ENCODE results near the gene RAPGEF5. TPM values are rescaled to one million over a fixed set of nuclear protein-coding genes. Genes with fewer than 3 reads are reported as not detected.

RAPGEF5 gene
- total RNA-seq, 4 donors from 2014 or later = 26.5 to 76.6 (median 39.3) TPM

DNA sequence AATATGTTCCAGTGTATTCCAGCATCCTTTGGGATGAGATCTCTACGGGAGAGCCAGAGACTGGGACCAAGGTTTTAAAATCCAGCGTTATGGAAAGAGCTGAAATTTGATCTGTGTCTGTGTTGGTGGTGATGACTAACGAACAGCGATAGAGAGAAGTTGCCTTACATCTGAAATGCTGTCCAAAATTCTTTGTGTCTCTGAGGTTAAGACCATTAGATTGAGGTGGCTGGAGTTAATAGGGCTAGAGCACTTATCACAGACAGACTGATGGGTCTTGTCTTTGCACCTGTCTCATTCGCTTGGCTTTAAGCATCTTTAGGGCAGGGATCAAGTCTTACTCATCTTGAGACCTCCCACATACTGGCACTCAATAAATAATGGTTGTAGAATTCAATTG is 41.0 kb upstream of the RAPGEF5 start:
- WGBS, 2 donors = 67 to 77% methylated on average over 5 of the region's 5 CpGs
- Histone ChIP-seq H3K4me1 (no peaks in the 10 kb centered on the region), H3K27ac (no peak overlapping the region), H3K27me3 (no peaks in the 10 kb centered on the region), H3K9me3 (no peaks in the 10 kb centered on the region), H3K36me3 (no peaks in the 10 kb centered on the region), H3K4me3 (replicated peaks in 1 of 3) (no peak overlapping the region)
- TF ChIP-seq POLR2A (IDR thresholded peaks at IDR 0.05) = no peak
- TF ChIP-seq, protein P1, sequence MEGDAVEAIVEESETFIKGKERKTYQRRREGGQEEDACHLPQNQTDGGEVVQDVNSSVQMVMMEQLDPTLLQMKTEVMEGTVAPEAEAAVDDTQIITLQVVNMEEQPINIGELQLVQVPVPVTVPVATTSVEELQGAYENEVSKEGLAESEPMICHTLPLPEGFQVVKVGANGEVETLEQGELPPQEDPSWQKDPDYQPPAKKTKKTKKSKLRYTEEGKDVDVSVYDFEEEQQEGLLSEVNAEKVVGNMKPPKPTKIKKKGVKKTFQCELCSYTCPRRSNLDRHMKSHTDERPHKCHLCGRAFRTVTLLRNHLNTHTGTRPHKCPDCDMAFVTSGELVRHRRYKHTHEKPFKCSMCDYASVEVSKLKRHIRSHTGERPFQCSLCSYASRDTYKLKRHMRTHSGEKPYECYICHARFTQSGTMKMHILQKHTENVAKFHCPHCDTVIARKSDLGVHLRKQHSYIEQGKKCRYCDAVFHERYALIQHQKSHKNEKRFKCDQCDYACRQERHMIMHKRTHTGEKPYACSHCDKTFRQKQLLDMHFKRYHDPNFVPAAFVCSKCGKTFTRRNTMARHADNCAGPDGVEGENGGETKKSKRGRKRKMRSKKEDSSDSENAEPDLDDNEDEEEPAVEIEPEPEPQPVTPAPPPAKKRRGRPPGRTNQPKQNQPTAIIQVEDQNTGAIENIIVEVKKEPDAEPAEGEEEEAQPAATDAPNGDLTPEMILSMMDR (IDR thresholded peaks at IDR 0.05) = no peak
- intact Hi-C loops (cut with DNase I) = no loop called here
- no peak for DNase-seq

DNA sequence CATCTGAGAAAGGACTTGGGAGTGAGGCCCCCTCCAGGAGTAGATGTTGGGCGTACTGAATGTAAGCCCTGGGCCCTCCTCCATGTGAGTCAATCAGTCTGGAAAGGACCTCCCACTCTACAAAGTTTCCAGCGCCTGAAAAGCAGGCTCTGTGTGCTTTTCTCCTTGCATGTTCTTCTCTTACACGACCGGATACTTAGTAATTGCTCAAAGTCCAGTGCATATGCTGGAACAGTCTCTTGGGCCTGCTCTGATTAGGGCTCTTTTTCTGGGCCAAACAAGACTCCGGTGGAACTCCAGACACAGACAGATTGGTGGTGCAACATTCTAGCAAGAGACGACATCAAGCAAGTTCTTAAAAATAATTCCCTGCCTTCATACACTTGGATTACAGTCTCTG is 38.3 kb upstream of the RAPGEF5 start:
- Histone ChIP-seq H3K4me1 (no peaks in the 10 kb centered on the region), H3K27ac (no peak overlapping the region), H3K4me3 (replicated peaks in 1 of 3) (no peak overlapping the region), H3K27me3 (no peaks in the 10 kb centered on the region), H3K9me3 (no peaks in the 10 kb centered on the region), H3K36me3 (no peaks in the 10 kb centered on the region)
- intact Hi-C loops (cut with DNase I) = no loop called here
- TF ChIP-seq POLR2A (IDR thresholded peaks at IDR 0.05) = no peak
- no peak for DNase-seq
- 65% methylated on average over 6 of the region's 6 CpGs; no CpG with 5 or more reads in 1 of the 2 donors for WGBS, 2 donors

GRCh38 chr7:22394739-22395138 is 37.8 kb upstream of the RAPGEF5 start:
- Histone ChIP-seq H3K9me3 (no peaks in the 10 kb centered on the region), H3K27me3 (no peaks in the 10 kb centered on the region), H3K36me3 (no peaks in the 10 kb centered on the region), H3K27ac (no peak overlapping the region), H3K4me1 (no peaks in the 10 kb centered on the region), H3K4me3 (replicated peaks in 1 of 3) (no peak overlapping the region)
- no peak for DNase-seq
- 84 to 91% methylated on average over 3 of the region's 3 CpGs for WGBS, 2 donors
- intact Hi-C loops (cut with DNase I) = no loop called here
- TF ChIP-seq POLR2A (IDR thresholded peaks at IDR 0.05) = no peak
- TF ChIP-seq, protein P1 (IDR thresholded peaks at IDR 0.05) = no peak

- Histone ChIP-seq H3K36me3 (no peaks in the 10 kb centered on the region), H3K27me3 (no peaks in the 10 kb centered on the region), H3K27ac (no peak overlapping the region), H3K4me3 (replicated peaks in 1 of 3) (no peak overlapping the region), H3K4me1 (no peaks in the 10 kb centered on the region), H3K9me3 (no peaks in the 10 kb centered on the region)
- no peak for DNase-seq
- WGBS, 2 donors = 73 to 76% methylated on average over 13 of the region's 13 CpGs
- no peak for TF ChIP-seq POLR2A (IDR thresholded peaks at IDR 0.05)
- TF ChIP-seq, protein P1 (IDR thresholded peaks at IDR 0.05) = no peak
- intact Hi-C loops (cut with DNase I) = no loop called here
Observed at GRCh38 chr7:22393913-22394729, 37.2 kb upstream of the RAPGEF5 start.

- 67 to 82% methylated on average over 1 of the region's 1 CpG for WGBS, 2 donors
- intact Hi-C loops (cut with DNase I) = no loop called here
- Histone ChIP-seq H3K36me3 (no peaks in the 10 kb centered on the region), H3K27me3 (no peaks in the 10 kb centered on the region), H3K27ac (no peak overlapping the region), H3K9me3 (no peaks in the 10 kb centered on the region), H3K4me3 (replicated peaks in 1 of 3) (no peak overlapping the region), H3K4me1 (no peaks in the 10 kb centered on the region)
- TF ChIP-seq, protein P1 (IDR thresholded peaks at IDR 0.05) = no peak
- no peak for TF ChIP-seq POLR2A (IDR thresholded peaks at IDR 0.05)
- no peak for DNase-seq
Observed at GRCh38 chr7:22390516-22390915, 33.6 kb upstream of the RAPGEF5 start.

Measured in thyroid gland (tissue), 4 donors.